Neural cell (in vitro differentiated cells): ENCODE measurements around the gene ZGLP1. TPM values are rescaled to one million over a fixed set of nuclear protein-coding genes. Genes with fewer than 3 reads are reported as not detected.

Source experiments
- H2AFZ ChIP-seq: fragments of 200-600, 300-800 bp; sonication (generic), shearing (Covaris generic); 2 replicates; pipeline ENCODE4 v1.6.0; 2014; ENCODE audit warnings: low read depth, mild to moderate bottlenecking, antibody characterized with exemption, low read length, moderate library complexity
- H3F3A ChIP-seq: fragments of 200-600 bp; shearing (Covaris generic); 2 replicates; pipeline ENCODE4 v1.6.1; 2016; ENCODE audit warnings: mild to moderate bottlenecking, moderate library complexity, mixed read lengths, antibody characterized with exemption, low read length; ENCODE audit not compliant: insufficient read depth, poor library complexity, severe bottlenecking
- H3K27ac ChIP-seq: fragments of 200-600, 300-800 bp; sonication (generic), shearing (Covaris generic); 2 replicates; pipeline ENCODE4 v1.5.1; 2014; ENCODE audit warnings: mild to moderate bottlenecking, low read length, moderate library complexity
- H3K27me3 ChIP-seq: fragments of 300-800, 200-600 bp; sonication (generic), shearing (Covaris generic); 2 replicates; pipeline ENCODE4 v1.6.0; 2014; ENCODE audit warnings: mild to moderate bottlenecking, low read depth, low read length, moderate library complexity; ENCODE audit not compliant: insufficient read depth
- H3K36me3 ChIP-seq: fragments of 300-800, 200-600 bp; sonication (generic), shearing (Covaris generic); 2 replicates; pipeline ENCODE4 v1.5.1; 2014; ENCODE audit warnings: mild to moderate bottlenecking, antibody characterized with exemption, low read length, moderate library complexity; ENCODE audit not compliant: insufficient read depth
- H3K4me2 ChIP-seq: fragments of 300-800, 200-600 bp; sonication (generic), shearing (Covaris generic); 2 replicates; pipeline ENCODE4 v1.6.0; 2014; ENCODE audit warnings: mild to moderate bottlenecking, low read length
- H3K4me3 ChIP-seq: fragments of 300-800, 200-600 bp; sonication (generic), shearing (Covaris generic); 2 replicates; pipeline ENCODE4 v1.5.1; 2014; ENCODE audit warnings: mild to moderate bottlenecking, low read length, moderate library complexity
- H3K79me2 ChIP-seq: fragments of 200-600 bp; shearing (Covaris generic); replicated peaks from 2 replicates; pipeline ENCODE4 v1.6.0; 2014; ENCODE audit warnings: mild to moderate bottlenecking, low read length, moderate library complexity; ENCODE audit not compliant: insufficient read depth
- H3K9ac ChIP-seq: fragments of 300-800, 200-600 bp; sonication (generic), shearing (Covaris generic); 2 replicates; pipeline ENCODE4 v1.6.1; 2016; ENCODE audit warnings: mild to moderate bottlenecking, low read length, mixed read lengths
- H3K9me2 ChIP-seq: fragments of 200-600 bp; shearing (Covaris generic); 2 replicates; pipeline ENCODE4 v1.6.1; 2016; ENCODE audit warnings: mild to moderate bottlenecking, low read length, mixed read lengths; ENCODE audit not compliant: insufficient read depth
- H3K9me3 ChIP-seq: fragments of 200-600, 300-800 bp; sonication (generic), shearing (Covaris generic); 2 replicates; pipeline ENCODE4 v1.6.1; 2016; ENCODE audit warnings: mild to moderate bottlenecking, mixed run types, low read length, moderate library complexity, mixed read lengths
- H4K20me1 ChIP-seq: fragments of 200-600 bp; shearing (Covaris generic); 2 replicates; pipeline ENCODE4 v1.6.1; 2016; ENCODE audit warnings: mild to moderate bottlenecking, mixed run types; ENCODE audit not compliant: insufficient read depth
- EP300 ChIP-seq: fragments of 450-650 bp; conservative IDR thresholded peaks from 2 replicates; pipeline ENCODE4 v1.6.1; 2014; ENCODE audit warnings: antibody characterized with exemption, mild to moderate bottlenecking, moderate library complexity; ENCODE audit not compliant: poor library complexity, severe bottlenecking
- EZH2 ChIP-seq: fragments of 200-600, 300-800 bp; shearing (Covaris generic), sonication (generic); IDR thresholded peaks from 2 replicates; pipeline ENCODE4 v1.6.1; 2014; ENCODE audit warnings: antibody characterized with exemption, low read length, borderline replicate concordance, mild to moderate bottlenecking; ENCODE audit not compliant: insufficient read depth, poor library complexity, severe bottlenecking
- MXI1 ChIP-seq: fragments of 450-650 bp; conservative IDR thresholded peaks from 2 replicates; pipeline ENCODE4 v1.6.1; 2014; ENCODE audit warnings: antibody characterized with exemption, mild to moderate bottlenecking; ENCODE audit not compliant: poor library complexity, severe bottlenecking
- POLR2AphosphoS5 ChIP-seq: IDR thresholded peaks from 2 replicates; pipeline ENCODE4 v1.6.1; 2012
- RAD21 ChIP-seq: fragments of 450-650 bp; conservative IDR thresholded peaks from 2 replicates; pipeline ENCODE4 v1.6.1; 2014; ENCODE audit warnings: antibody characterized with exemption, mild to moderate bottlenecking, moderate library complexity
- REST ChIP-seq: IDR thresholded peaks from 2 replicates; pipeline ENCODE4 v1.6.1; 2012; ENCODE audit warnings: borderline replicate concordance
- SMC3 ChIP-seq: fragments of 450-650 bp; conservative IDR thresholded peaks from 2 replicates; pipeline ENCODE4 v1.6.1; 2014; ENCODE audit warnings: antibody characterized with exemption, mild to moderate bottlenecking, moderate library complexity; ENCODE audit not compliant: poor library complexity
- TAF1 ChIP-seq: IDR thresholded peaks from 2 replicates; pipeline ENCODE4 v1.6.1; 2012; ENCODE audit warnings: low read depth
- polyA plus RNA-seq: library from polyadenylated mRNA; depleted of rRNA; stranded (reverse); fragments of >200 nt; gene quantifications from 2 replicates; pipeline ENCODE4 v1.2.3, GENCODE V29; 2014
- TF ChIP-seq, protein P1 (sequence below): fragments of 450-650 bp; IDR thresholded peaks from 2 replicates; pipeline ENCODE4 v1.5.1; 2014; ENCODE audit warnings: antibody characterized with exemption, mild to moderate bottlenecking, moderate library complexity; ENCODE audit not compliant: poor library complexity, severe bottlenecking

The ZGLP1 gene
- polyA plus RNA-seq, 1 donor from 2014 or later: 22.8 TPM

DNA sequence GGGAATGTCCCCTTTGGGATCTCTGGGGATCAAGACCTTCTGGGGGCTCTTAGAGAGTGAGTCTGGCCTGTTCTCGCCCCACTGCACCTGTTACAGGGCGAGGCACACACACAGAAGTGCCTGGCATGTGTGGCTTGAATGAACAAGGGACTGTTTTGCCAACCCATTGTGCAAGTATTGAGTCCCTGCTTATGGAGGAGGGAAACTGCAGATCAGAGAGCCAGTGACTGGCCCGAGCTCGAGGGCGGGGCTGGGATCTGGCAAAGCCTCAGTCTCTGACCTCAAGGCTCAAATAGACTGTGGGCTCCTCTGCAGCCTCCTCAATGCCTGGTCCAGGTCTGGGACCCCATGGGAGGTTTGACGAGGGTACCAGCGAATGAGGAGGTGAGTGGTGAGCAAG, 18.2 kb upstream of the ZGLP1 start:
- Histone ChIP-seq H3K9ac (no peak overlapping the region), H3K36me3 (no peaks in the 10 kb centered on the region), H3K9me2 (no peaks in the 10 kb centered on the region), H2AFZ (no peak overlapping the region), H3K4me2 (no peak overlapping the region), H3F3A (no peaks in the 10 kb centered on the region), H3K9me3 (no peaks in the 10 kb centered on the region), H3K4me3 (no peak overlapping the region), H3K79me2 (peaks cover 22% of the 10 kb centered on the region), H3K27me3 (no peaks in the 10 kb centered on the region), H3K27ac (no peak overlapping the region), H4K20me1 (no peaks in the 10 kb centered on the region)
- TF ChIP-seq SMC3 (no peak), TAF1 (no peak), MXI1 (no peak), EZH2 (no peak), EP300 (no peak), POLR2AphosphoS5 (no peak), RAD21 (no peak), REST (no peak)
- TF ChIP-seq, protein P1, sequence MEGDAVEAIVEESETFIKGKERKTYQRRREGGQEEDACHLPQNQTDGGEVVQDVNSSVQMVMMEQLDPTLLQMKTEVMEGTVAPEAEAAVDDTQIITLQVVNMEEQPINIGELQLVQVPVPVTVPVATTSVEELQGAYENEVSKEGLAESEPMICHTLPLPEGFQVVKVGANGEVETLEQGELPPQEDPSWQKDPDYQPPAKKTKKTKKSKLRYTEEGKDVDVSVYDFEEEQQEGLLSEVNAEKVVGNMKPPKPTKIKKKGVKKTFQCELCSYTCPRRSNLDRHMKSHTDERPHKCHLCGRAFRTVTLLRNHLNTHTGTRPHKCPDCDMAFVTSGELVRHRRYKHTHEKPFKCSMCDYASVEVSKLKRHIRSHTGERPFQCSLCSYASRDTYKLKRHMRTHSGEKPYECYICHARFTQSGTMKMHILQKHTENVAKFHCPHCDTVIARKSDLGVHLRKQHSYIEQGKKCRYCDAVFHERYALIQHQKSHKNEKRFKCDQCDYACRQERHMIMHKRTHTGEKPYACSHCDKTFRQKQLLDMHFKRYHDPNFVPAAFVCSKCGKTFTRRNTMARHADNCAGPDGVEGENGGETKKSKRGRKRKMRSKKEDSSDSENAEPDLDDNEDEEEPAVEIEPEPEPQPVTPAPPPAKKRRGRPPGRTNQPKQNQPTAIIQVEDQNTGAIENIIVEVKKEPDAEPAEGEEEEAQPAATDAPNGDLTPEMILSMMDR: no peak

DNA sequence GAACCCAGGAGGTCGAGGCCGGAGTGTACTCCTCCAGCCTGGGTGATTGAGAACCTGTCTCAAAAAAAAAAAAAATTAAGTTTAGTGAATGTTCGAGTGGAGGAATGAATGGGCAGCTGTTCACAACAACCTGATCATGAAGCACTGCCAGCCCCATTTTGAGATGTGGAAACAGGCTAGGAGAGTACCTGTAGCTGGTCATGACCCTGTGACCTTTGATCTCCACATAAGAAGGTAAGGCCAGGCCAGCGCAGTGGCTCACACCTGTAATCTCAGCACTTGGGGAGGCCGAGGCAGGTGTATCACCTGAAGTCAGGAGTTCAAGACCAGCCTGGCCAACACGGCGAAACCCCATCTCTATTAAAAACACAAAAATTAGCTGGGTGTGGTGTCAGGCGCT, 16.1 kb upstream of the ZGLP1 start:
- Histone ChIP-seq H3K4me2 (no peak overlapping the region), H3K27ac (no peak overlapping the region), H3K9me3 (no peaks in the 10 kb centered on the region), H3K4me3 (no peak overlapping the region), H4K20me1 (no peaks in the 10 kb centered on the region), H3K9me2 (no peaks in the 10 kb centered on the region), H3K79me2 (peaks cover 7% of the 10 kb centered on the region), H2AFZ (no peak overlapping the region), H3K9ac (no peak overlapping the region), H3F3A (no peaks in the 10 kb centered on the region), H3K36me3 (no peaks in the 10 kb centered on the region), H3K27me3 (no peaks in the 10 kb centered on the region)
- TF ChIP-seq EZH2 (no peak), REST (no peak), MXI1 (no peak), SMC3 (no peak), TAF1 (no peak), POLR2AphosphoS5 (no peak), EP300 (no peak), RAD21 (no peak)
- TF ChIP-seq, protein P1: no peak
